GM19455 (cell line): Measurements from ENCODE around the gene KDM5C.
"Not testable (repeated sequence)": the region's sequence is repeated elsewhere in the genome, so short reads cannot be mapped to it uniquely, and the experiment has no call there.

Experiments
- ATAC-seq: cut with Tn5 transposase; IDR thresholded peaks from one replicate; pipeline ENCODE4 v1.9.1; 2021; ENCODE audit not compliant: unreplicated experiment

The KDM5C gene

DNA sequence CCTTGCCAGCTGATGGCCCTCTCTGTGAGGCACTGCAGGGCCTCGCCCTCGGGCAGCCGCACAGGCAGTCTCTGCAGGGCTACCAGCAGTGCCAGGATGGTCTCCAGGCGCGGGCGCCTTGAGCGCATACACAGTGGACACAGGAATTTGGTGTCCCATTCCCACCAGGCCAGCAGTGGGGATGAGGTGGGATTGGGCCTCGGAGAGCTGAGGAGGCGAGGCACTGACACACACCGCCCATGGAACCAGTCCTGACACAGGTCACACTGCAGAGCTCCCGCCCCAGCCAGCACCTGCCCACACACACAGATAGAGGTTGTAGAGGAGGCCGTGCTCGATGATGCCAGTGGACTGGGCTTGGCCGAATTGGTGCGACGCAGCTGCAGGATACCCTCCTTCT, 30.7 kb downstream of the KDM5C start:
- no peak for ATAC-seq

DNA sequence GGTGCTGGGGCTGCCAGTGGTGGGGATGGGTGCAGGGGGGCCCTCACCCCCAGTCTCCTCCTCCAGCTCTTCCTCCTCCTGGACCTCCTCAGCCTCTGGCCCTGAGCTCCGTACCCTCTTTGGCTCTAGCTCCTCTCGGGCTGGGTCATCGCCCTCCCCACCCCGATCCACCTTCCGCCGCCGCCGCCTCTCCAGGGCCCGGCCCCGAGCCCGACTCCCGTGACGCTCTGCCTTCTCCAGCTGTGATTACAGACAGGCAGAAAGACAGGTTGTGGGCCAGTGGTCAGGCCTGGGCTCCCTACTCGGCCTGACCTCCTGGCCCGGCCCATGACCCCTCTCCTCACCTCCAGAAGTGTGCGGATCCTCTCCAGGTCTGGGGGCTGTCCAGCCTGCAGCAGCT, 31.9 kb downstream of the KDM5C start:
- no peak for ATAC-seq

GRCh38 chrX:53190363-53190960, 34.5 kb downstream of the KDM5C start:
- no peak for ATAC-seq

- no peak for ATAC-seq
Observed at GRCh38 chrX:53188763-53189162, 36.2 kb downstream of the KDM5C start.

DNA sequence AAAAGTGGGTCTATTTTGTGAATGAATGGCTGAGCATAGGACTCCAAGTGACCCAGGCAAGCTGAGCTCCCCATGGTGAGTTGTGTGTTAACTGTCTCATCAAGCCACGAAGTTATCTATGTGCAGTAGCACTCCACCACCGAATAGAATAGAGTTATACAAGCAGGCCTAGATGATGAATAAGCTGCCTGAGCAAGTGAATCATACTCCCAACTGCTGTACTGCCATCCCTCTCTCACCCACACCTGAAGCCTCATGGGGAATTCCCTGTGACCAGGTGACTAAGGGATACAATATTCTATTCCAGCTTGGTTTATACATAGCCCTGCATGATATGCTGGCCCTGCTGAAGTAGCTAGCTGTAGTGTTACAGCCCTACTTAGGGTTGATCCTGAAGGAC, 38.7 kb downstream of the KDM5C start:
- no peak for ATAC-seq

DNA sequence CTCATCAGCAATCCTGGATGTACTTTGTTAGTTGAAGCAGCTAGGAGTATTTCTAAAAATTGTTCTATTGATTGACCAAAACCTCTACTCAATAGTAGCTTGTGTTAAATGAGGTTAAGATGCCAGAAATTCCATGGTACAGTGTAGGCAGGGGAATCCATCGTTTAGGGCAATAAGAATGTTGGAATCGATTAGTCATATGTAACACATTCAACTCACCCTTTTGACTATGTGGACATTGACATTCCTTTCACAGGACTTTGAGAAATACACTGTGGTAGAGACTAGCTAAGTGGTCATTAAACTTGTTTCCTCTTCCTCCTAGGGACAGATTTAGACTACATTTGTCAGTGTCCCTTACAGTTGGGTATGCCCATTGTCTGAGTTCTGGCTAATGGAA, 40.2 kb downstream of the KDM5C start:
- no peak for ATAC-seq

DNA sequence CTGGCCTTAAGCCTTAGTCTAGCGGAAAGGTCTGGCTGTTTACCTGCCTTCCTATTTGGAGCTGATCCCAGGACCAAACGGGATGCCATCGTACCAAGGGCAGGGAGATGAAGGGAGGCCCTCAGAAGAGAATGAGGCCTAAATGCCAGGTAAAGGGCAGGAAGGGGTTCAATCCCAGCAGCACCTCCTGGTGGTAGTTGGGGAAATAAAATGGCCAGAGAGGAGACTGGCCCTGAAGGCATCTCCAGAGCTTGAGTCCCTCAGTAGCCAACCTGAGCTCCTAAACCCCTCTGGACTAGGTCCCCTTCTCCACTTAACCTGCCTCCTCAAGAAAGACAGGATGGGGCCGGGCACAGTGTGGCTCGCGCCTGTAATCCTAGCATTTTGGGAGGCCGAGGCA, 53.7 kb downstream of the KDM5C start:
- no peak for ATAC-seq

GRCh38 chrX:53166103-53166502, 58.9 kb downstream of the KDM5C start:
- no peak for ATAC-seq

DNA sequence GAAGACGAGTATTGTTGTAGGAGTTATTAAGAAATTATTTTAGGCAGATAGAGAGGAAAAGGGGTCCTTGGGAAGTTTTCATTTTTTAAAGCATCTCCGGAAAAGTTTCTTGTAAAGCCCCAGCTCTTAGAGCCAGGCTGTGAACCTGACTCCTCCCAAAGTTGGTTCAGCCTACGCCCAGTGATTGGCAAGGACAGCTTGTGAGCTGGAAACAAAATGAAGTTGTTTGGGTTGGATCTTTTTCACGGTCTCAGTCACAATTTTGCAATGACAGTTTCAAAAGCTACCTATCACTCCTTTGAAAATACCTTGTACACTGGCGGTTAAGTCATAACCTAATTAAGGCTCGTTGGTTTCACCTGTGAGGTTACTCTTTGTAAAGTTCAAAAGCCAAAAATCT, 60.4 kb downstream of the KDM5C start:
- ATAC-seq, result not testable (repeated sequence)

DNA sequence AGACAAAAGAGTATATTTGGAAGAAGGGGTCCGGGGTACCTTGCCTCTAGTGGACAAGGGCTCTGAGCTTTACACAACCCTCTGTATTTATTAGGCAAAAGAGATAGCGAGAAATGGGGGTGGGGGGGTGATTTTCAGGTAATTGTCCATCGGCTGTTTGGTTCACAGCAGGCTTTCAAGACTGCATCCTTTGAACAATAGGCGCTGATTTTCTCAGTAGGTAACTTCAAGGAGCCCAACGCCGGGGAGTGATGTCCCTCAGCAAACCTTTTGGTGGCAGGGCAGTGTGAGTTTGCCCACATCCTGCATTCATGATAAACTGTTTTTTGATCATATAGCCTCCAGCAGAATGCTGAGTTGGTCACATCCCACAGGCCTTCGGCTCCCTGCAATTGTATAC, 61.6 kb downstream of the KDM5C start:
- no peak for ATAC-seq

- no peak for ATAC-seq
Observed at GRCh38 chrX:53160297-53160983, 64.6 kb downstream of the KDM5C start.

DNA sequence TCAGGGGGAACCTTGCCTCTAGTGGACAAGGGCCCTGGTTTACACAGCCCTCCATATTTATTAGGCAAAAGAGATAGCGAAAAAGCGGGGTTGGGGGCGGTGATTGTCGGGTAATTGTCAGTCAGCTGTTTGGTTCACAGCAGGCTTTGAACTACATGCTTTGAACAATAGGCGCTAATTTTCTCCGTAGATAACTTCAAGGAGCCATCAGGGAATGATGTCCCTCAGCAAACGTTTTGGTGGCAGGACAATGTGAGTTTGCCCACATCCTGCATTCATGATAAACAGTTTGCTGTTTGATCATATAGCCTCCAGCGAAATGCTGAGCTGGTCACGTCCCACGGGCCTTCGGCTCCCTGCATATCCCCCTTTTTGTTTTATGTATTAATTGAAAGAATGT, 65.8 kb downstream of the KDM5C start:
- ATAC-seq, result no peak

DNA sequence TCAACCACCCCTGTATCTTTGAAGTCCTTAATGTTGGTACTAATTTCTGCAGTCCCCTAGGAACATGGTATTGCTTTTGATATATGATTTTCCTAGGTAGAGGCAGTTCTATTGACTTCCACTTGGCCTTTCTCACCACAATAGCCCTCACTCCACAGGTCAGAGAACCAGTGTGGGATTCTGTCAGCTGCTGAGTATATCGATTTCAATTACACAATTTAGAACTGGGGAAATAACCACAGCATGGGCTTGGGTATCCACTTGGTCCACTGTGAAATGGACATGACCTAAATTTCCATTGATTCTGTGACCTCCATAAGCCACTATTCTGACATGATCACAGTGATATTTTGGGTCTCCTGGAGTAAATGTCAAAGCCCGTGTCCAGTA, 68.8 kb downstream of the KDM5C start:
- ATAC-seq, result no peak

DNA sequence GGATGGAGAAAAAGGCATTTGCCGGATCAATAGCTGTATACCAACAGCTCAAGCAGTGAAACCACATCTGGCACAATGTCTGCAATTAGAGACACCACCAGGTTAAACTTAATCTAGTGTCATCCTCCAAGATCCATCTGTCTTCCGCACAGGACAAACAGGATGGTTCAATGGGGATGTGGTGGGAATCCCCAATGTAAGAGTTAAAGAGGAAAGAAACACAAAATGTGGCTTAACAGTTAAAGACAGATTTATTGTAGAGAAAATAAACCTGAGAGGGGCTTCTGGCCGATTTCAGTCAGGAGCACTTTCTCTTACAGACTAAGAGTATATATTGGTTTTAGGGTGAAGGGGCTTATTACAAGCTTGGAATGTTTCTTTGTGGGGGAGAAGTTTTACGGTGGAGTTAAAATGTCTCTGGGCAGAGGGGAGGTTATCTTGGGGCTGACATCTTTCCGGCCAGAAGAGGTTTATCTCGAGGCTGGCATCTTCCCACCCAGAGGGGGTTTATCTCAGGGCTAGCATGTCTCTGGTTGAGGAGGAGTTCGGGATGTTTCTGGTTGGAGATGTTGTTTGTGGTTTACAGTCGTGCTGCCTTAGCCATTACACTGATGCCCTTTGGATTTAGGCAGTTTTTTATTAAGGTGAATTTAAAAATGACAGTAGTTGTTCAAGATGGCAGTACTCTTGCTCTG, 69.3 kb downstream of the KDM5C start:
- no peak for ATAC-seq

GRCh38 chrX:53153581-53153980, 71.4 kb downstream of the KDM5C start:
- ATAC-seq, result no peak
